ENCODE measurements around the gene ZBTB40.

ZBTB40 gene

DNA sequence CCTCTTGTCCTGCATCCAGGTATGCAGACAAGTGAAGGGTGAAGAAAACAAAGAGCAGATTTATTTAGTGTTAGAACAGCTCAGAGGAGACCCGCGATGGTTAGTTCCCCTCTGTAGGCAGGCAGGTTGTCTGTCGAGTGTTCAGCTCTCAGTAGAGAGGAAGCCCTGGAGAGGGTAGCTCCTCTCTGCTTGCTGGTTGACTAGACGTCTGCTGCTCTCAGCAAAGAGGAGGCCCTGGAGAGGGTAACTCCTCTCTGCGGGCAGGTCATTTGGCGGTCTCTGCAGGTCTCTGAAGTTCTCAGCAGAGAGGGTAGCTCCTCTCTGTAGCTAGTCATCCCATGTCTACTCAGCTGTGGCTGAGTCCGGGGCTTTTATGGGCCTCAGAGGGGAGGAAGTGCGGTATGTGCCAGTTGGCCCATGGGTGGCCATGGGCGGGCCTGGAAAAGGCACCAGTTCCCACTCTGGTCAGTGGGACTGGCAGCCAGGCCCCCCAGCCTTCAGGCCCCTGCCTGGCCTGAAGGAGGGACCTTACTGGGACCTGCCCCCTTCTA is 13.4 kb downstream of the ZBTB40 start:
- H3K27ac ChIP-seq: no peak overlapping the region
- H3K4me3 ChIP-seq: no peak overlapping the region

GRCh38 chr1:22465671-22466070 is 14.0 kb downstream of the ZBTB40 start:
- no peak overlapping the region for H3K4me3 ChIP-seq
- H3K27ac ChIP-seq: no peak overlapping the region

DNA sequence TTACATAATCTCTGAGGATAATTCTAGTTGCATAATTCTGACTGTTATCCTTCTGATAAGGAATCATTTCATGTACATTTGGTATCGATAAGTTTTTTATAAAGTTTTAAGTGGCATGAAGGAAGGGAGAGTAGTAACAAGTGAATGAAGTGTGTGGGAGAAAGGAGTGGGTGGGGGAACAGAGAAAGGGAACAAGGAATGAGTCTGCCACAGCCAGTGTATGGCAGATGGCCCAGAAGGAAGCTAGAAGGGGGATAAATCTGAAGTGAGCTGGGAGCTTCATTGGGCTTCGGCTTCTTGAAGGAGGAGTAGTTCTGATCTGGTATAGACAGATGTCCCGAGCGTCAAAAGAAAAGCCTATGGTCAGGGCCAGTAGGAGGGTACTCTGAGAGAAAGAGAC is 18.6 kb downstream of the ZBTB40 start:
- Histone ChIP-seq H3K4me3 (no peak overlapping the region), H3K27ac (no peak overlapping the region)

DNA sequence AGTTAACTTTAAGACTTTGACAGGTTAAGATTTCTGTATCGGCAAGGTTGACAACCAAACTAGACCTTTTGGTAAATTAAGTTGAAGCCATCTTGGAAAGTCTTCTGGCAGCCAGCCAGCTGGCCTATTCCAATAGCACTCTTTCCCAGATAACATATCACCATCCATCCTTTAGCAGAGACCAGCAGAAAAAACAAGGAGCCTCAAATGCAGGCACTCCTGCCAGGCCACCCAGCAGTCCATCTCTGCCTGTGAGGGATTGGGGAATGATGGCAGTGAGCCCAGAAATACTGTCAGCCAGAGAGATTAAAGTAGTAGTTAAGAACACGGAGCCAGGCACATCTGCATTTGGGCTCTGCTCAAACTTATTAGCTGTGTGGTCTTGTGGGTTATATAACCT is 19.4 kb downstream of the ZBTB40 start:
- no peak overlapping the region for H3K4me3 ChIP-seq
- H3K27ac ChIP-seq: no peak overlapping the region

DNA sequence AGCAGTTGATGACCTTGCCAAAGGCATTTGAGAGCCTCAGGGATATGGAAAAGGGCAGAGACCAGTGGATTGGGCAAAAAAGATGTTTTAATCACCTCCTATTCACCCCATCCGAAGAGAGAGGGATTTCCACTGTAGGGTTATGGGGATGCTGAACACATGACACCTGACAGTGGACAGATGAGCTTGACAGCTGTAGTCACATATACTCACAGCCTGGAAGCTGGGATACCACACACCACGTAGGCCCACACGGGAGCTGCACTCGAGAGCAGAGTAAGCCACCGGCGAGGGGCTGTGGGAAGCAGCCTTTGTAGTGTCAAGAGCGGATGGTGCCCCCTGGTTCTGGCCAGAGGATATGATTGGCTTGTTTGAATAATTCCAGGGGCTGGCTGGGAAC is 20.0 kb downstream of the ZBTB40 start:
- no peak overlapping the region for H3K27ac ChIP-seq
- H3K4me3 ChIP-seq: no peak overlapping the region

GRCh38 chr1:22472596-22472995 is 20.9 kb downstream of the ZBTB40 start:
- H3K4me3 ChIP-seq: no peak overlapping the region
- H3K27ac ChIP-seq: no peak overlapping the region

GRCh38 chr1:22473952-22474351 is 22.3 kb downstream of the ZBTB40 start:
- Histone ChIP-seq H3K4me3 (no peak overlapping the region), H3K27ac (no peak overlapping the region)

DNA sequence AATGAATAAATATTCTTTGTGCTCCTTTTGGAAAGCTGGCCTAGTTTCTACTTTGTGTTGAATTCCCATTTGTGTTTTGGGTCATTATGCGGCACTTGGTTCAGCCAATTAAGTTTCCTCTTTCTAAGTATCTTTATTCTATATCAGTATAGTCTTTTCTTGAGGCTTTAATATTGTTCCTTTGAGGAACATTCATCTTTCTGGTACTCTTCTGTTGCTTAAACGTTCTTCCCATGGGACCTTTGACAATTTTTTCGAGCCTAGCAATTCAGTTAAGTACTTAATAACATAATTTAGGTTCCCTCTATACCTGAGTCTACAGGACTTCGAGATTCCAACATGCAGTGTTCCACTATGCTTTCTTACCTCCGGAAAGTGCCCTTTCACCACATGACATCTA is 24.9 kb downstream of the ZBTB40 start:
- no peak overlapping the region for H3K27ac ChIP-seq

DNA sequence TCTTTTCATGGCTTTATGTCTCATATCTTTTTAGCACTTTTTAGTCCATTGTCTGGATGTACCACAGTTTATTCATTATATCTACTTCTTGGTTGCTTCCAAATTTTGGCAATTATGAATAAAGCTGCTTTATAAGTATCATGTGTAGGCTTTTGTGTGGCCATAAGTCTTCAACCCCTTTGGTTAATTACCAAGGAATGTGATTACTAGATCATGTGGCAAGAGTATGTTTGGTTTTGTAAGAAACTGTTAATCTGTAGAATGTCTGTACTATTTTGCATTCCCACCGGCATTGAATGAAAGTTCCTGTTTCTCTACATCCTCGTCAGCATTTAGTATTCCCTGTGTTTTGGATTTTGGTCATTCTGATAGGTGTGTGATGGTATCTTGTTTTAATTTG is 31.5 kb downstream of the ZBTB40 start:
- Histone ChIP-seq H3K27ac (no peak overlapping the region), H3K4me3 (no peak overlapping the region)

More for the DNA sequence above, 24.9 kb downstream of the ZBTB40 start:
- no peak overlapping the region for H3K4me3 ChIP-seq

GRCh38 chr1:22484706-22485345 is 33.2 kb downstream of the ZBTB40 start:
- Histone ChIP-seq H3K4me3 (no peak overlapping the region), H3K27ac (no peak overlapping the region)

DNA sequence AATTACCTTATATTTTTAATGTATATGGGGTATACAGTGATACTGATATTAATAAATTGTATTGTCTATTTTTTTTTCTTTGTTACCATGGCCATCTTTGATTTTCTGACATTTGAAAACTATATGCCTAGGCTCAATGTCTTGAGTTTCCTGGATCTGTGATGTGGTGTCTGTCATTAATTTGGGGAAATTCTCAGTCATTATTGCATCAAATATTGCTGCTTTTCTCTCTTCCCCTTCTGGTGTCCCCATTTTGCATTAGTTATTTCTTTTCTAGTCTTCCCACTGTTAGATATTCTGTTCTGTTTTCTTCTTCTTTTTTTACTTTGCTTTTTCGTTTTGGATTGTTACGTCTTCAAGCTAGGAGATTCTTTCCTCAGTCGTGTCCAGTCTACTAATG is 33.8 kb downstream of the ZBTB40 start:
- Histone ChIP-seq H3K27ac (no peak overlapping the region), H3K4me3 (no peak overlapping the region)

GRCh38 chr1:22487781-22488180 is 36.1 kb downstream of the ZBTB40 start:
- no peak overlapping the region for H3K4me3 ChIP-seq
- H3K27ac ChIP-seq: no peak overlapping the region

DNA sequence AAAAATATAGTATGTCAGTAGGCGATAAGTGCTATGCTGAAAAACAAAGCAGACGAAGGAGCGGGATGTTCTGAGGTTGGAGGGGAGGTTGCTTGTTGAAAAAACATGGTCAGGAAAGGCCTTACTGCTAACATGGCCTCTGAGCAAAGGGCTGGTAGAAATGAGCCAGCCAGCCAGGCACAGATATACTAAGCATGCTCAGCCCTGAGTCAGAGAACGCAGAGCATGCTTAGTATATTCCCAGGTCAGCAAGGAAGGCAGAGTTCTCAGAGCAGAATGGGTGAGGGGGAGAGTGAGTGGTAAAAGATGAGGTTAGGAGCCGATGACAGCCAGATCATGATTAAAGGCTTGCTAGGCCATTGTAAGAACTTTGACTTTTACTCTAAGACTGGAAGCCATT is 36.7 kb downstream of the ZBTB40 start:
- Histone ChIP-seq H3K27ac (no peak overlapping the region), H3K4me3 (no peak overlapping the region)

DNA sequence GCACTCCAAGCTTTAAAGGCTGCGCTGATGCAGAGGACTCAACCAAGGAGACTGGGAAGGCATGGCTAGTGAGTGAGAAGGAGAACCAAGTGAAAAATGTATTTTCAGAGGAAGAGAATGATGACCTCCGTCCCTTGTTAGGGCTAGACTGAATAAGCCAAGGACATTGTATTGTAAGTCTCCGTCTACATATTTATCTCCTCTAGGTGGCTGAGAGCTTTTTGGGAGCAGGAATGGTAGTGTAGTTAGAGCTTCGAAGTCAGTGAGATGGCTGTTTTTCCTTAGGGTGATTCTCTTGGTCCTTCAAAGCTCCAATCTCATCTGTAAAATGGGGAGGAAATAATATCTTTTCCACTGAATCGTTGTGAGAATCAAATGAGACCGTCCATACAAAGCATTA is 37.6 kb downstream of the ZBTB40 start:
- H3K27ac ChIP-seq: no peak overlapping the region
- no peak overlapping the region for H3K4me3 ChIP-seq

DNA sequence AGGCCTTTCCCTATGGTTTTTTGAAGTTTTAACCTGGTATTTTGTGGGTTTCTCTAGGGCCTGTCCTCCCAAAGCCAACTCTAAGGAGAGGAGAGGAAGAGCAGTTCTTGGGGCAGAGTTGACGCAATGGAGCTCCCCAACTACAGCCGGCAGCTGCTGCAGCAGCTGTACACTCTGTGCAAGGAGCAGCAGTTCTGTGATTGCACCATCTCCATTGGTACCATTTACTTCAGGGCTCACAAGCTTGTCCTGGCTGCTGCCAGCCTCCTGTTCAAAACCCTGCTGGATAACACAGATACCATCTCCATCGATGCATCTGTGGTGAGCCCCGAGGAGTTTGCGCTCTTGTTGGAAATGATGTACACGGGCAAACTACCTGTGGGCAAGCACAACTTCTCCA is 38.2 kb downstream of the ZBTB40 start:
- Histone ChIP-seq H3K27ac (no peak overlapping the region), H3K4me3 (no peak overlapping the region)

- Histone ChIP-seq H3K27ac (no peak overlapping the region), H3K4me3 (no peak overlapping the region)
These were observed 38.7 kb downstream of the ZBTB40 start for GRCh38 chr1:22490309-22490708.

DNA sequence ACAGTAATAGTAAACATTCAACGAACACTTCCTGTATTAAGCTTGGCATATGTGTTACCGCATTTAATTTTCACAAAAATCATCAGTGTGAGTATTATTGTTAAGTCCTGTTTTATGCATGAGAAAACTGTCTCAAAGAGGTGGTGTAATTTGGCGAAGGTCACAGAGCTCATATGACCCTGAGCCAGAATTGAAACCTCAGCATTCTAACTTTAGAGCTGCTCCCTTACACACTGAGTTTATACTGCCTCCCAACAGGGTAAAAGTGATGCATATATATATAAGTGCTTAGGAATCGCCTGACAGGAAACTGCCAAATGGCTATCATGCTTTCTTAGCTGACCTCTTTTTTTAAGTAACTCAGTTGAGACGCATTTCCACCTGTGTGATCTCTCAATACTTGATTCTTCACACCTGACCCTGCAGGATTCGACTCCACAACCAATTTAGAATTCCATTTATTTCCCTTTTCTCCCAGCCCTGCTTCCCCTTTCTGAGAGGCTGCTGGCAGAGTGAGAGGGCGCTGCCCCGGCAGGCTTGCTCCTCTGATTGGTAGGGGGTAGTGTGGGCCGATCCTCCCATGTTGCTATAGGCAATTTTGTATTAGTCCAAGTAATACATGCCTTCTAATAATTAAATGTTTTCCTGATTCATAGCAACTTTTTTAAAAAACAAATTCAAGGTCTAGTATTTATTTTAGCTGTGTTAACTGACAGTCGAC is 40.5 kb downstream of the ZBTB40 start:
- Histone ChIP-seq H3K27ac (no peak overlapping the region), H3K4me3 (no peak overlapping the region)

DNA sequence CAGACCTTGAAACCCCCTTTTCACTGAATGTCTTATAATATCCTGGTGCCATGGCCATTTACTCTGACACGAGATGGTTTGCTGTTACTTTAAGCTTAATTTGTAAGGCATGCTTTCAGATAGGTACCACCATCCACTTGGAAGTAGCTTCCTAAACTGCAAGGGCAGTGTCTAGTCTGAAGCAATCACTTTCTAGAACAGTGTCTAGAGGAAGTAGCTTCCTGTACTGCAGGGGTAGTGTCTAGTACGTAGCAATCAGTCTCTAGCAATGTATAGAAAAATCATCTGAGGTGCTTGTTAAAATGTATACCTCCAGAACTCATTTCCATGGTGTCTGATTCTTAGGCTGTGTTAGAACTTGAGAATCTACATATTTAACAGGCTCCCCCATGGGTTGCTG is 42.5 kb downstream of the ZBTB40 start:
- Histone ChIP-seq H3K4me3 (no peak overlapping the region), H3K27ac (no peak overlapping the region)

- Histone ChIP-seq H3K4me3 (no peak overlapping the region), H3K27ac (no peak overlapping the region)
These were observed 43.4 kb downstream of the ZBTB40 start for GRCh38 chr1:22494943-22495579.

DNA sequence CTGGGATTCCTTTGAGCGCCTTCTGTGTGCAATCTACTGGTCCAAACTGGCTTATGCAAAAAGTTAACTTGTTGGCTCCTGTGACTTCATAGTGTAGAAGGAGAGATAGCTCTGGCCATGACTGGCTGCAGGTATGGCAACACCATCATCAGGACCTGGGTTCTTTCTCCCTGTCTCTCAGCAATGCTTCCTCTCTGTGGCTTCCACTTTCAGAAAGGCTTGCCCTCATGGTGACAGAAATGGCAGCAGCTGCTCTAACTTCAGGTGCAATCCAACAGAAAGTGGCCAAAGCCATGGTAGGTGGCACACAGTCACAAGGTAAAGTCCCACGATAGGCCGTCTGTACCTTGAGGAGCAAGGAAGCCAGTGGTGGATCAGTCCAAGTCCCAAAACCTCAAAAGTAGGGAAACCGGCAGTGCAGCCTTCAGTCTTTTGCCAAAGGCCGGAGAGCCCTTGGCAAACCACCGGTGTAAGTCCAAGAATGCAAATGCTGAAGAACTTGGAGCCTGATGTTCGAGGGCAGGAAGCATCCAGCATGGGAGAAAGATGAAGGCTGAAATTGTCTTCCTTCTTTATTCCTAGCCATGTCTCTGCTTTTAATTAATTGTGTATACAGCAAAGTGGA is 45.0 kb downstream of the ZBTB40 start:
- H3K27ac ChIP-seq: no peak overlapping the region

GRCh38 chr1:22498463-22498862 is 46.8 kb downstream of the ZBTB40 start:
- Histone ChIP-seq H3K27ac (no peak overlapping the region), H3K4me3 (no peak overlapping the region)

More for the DNA sequence above, 45.0 kb downstream of the ZBTB40 start:
- no peak overlapping the region for H3K4me3 ChIP-seq
